Measurements from ENCODE around the gene BSCL2. TPM values are rescaled to one million over a fixed set of nuclear protein-coding genes. Genes with fewer than 3 reads are reported as not detected.

Gene BSCL2
- total and polyA plus RNA-seq, 2 of the 13 experiments (the other 11 are each of a cell fraction or from before 2014, with no cell fraction given) = 19.5 to 21.1 TPM

GRCh38 chr11:62645946-62646824 lies 61.0 kb downstream of the BSCL2 start, which contains the start of gene GANAB (continued):
- TF ChIP-seq NR2F2 (IDR thresholded peaks at IDR 0.05; ENCODE audit: borderline replicate concordance, low read depth) = peak; percentile 40; the same call in 1 of the 2 replicates
- 0 out of 2 replicates have a peak, but pooled peaks have one; percentile 44 for TF ChIP-seq BRF2 (CRISPR knock-in tag; IDR thresholded peaks at IDR 0.05)
- TF ChIP-seq ATF5 (CRISPR knock-in tag; IDR thresholded peaks at IDR 0.05; ENCODE audit: low read depth) = peak; percentile 47; the same call in 1 of the 2 replicates
- 0 out of 2 replicates have a peak, but pooled peaks have one; percentile 22 for TF ChIP-seq TBX2 (CRISPR knock-in tag; IDR thresholded peaks at IDR 0.05; ENCODE audit: borderline replicate concordance)
- peak; percentile 87 for TF ChIP-seq GMEB1 (CRISPR knock-in tag; IDR thresholded peaks at IDR 0.05; ENCODE audit: borderline replicate concordance)
- no peak for TF ChIP-seq GTF3A (CRISPR knock-in tag; conservative IDR thresholded peaks at IDR 0.05)
- peak; percentile 56; the same call in 1 of the 2 replicates for TF ChIP-seq ZNF430 (CRISPR knock-in tag; IDR thresholded peaks at IDR 0.05)
- no peak for TF ChIP-seq ZNF782 (CRISPR knock-in tag; IDR thresholded peaks at IDR 0.05; ENCODE audit: borderline replicate concordance)
- peak; percentile 80; the same call in 1 of the 2 replicates for TF ChIP-seq THAP9 (CRISPR knock-in tag; IDR thresholded peaks at IDR 0.05; ENCODE audit: borderline replicate concordance)
- no peak for TF ChIP-seq TEAD3 (CRISPR knock-in tag; optimal IDR thresholded peaks at IDR 0.05; ENCODE audit: borderline replicate concordance)
- peak; percentile 92 to 95 for TF ChIP-seq POLR2A (IDR thresholded peaks at IDR 0.05; ENCODE audit: insufficient read depth in 1 of 2, low read depth in 2 of 2, low read length in 2 of 2)
- peak; percentile 57 for TF ChIP-seq ZNF280B (CRISPR knock-in tag; IDR thresholded peaks at IDR 0.05; ENCODE audit: borderline replicate concordance)
- TF ChIP-seq CCDC6 (CRISPR knock-in tag; IDR thresholded peaks at IDR 0.05) = peak; percentile 85
- peak; percentile 16; the same call in 1 of the 2 replicates for TF ChIP-seq GATA4 (IDR thresholded peaks at IDR 0.05; ENCODE audit: borderline replicate concordance, low read depth)
- TF ChIP-seq ZFP90 (CRISPR knock-in tag; IDR thresholded peaks at IDR 0.05; ENCODE audit: borderline replicate concordance) = peak; percentile 44; the same call in 1 of the 2 replicates
- no peak for TF ChIP-seq NFATC3 (CRISPR knock-in tag; IDR thresholded peaks at IDR 0.05)
- peak; percentile 33; the same call in 1 of the 2 replicates for TF ChIP-seq ZBTB38 (CRISPR knock-in tag; IDR thresholded peaks at IDR 0.05)
- no peak; the same call in 1 of the 2 replicates for TF ChIP-seq ZSCAN9 (CRISPR knock-in tag; IDR thresholded peaks at IDR 0.05; ENCODE audit: borderline replicate concordance)
- 0 out of 2 replicates have a peak, but pooled peaks have one; percentile 60 for TF ChIP-seq ZNF333 (CRISPR knock-in tag; IDR thresholded peaks at IDR 0.05; ENCODE audit: borderline replicate concordance)
- TF ChIP-seq HNF4A (CRISPR knock-in tag; IDR thresholded peaks at IDR 0.05) = peak; percentile 77

All from HepG2 (cell line).